SU-DHL-6 (cell line): ENCODE data around the gene SPINT1.

Experiments used
- CTCF ChIP-seq: fragments of 200-600 bp; sonication (generic); IDR thresholded peaks from one replicate; pipeline ENCODE4 v1.5.1; 2017; ENCODE audit warnings: antibody characterized with exemption, mild to moderate bottlenecking, low read length, moderate library complexity; ENCODE audit not compliant: insufficient read depth, poor library complexity, severe bottlenecking
- EZH2phosphoT487 ChIP-seq: fragments of 200-600 bp; sonication (generic), shearing (Covaris generic); conservative IDR thresholded peaks from 2 replicates; pipeline ENCODE4 v1.6.1; 2018; ENCODE audit warnings: mild to moderate bottlenecking, antibody characterized with exemption, low read length, moderate library complexity, mixed read lengths

- TF ChIP-seq EZH2phosphoT487 = no peak
- TF ChIP-seq CTCF = no peak
Observed at GRCh38 chr15:40843261-40843884, 475 bp upstream of the SPINT1 start.
